ENCODE results near the gene LRRK1. TPM values are rescaled to one million over a fixed set of nuclear protein-coding genes. Genes with fewer than 3 reads are reported as not detected.

The LRRK1 gene
- total RNA-seq, 1 donor from 2014 or later, result 10.8 TPM

GRCh38 chr15:101008158-101009139 is 89.3 kb downstream of the LRRK1 start:
- peak; percentile 53 for DNase-seq

GRCh38 chr15:101009176-101009575 is 90.0 kb downstream of the LRRK1 start:
- no peak for DNase-seq

DNA sequence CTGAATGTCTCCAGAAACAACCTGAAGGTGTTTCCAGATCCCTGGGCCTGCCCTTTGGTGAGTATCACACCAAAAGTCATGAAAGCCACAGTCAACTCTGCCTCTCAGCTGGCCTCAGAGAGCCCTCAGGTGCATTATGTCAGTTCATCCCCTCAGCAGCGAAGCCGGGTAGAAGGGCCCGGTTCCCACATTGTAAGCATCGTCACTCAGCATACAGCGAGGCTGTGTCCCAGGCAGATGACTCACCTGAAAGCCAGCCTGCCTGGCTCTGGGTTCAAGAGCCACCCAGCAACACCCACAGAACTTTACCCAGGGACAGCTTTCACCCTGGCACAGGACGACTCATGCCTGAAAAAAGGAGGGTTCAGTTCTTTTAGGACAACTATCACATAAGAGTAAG is 91.6 kb downstream of the LRRK1 start:
- no peak for DNase-seq

GRCh38 chr15:101012326-101013200 is 93.4 kb downstream of the LRRK1 start:
- no peak for DNase-seq

DNA sequence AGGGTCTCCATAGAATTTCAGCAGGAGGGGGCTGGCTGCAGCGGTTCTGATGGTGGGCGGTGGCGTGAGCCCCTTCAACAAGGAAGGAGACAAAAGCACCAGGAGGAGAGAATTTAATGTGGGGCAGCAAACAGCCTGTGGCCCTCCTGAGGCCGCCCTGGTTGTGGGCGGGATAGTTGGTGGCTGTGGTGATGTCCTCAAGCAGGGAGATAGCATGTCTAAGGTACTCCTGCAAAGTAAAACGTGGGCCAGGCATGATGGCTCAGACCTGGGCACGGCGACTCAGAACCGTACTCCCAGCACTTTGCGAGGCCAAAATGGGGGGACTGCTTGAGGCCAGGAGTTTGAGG is 94.0 kb downstream of the LRRK1 start:
- DNase-seq, result no peak

DNA sequence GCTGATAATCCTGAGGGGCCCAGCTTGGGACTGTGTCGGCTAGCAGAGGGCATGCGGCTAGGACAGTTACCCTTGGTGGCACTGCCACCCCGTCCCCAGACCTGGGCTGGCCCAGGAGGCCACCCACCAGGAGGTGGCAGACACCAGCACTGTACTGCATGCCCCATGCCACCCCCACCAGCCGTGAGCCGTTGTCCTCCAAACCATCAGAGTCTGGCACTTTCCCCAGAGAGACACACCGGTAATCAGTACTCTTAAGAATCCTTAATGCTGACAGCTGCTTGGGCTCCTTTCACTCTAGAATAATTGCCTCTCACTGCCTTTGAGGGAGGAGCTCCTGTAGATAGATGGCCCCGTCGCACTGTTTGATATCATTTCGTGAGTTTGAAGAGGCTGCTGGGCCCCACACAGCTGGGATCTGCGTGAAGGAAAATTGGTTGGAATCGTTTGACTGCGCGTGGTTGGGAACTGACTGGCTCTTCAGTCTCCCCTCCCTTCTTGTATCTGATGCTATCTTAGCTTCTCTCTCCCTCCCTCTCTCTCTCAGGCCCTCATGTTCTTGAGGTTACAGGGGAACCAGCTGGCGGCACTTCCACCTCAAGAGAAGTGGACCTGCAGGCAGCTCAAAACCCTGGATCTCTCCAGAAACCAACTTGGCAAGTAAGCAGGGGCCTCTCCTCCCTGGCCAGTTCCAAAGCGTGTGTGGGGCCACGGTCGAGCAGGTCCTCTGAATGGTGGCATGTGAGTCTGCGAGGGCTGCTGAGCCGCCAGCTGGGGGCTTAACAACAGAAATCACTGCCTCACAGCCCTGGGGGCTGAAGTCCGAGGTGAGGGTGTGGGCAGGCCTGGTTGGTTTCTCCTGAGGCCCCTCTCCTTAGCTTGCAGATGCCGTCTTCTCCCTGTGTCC is 94.9 kb downstream of the LRRK1 start:
- no peak for DNase-seq

- peak; percentile 38 for DNase-seq
These were observed 96.0 kb downstream of the LRRK1 start for GRCh38 chr15:101014921-101015841.

DNA sequence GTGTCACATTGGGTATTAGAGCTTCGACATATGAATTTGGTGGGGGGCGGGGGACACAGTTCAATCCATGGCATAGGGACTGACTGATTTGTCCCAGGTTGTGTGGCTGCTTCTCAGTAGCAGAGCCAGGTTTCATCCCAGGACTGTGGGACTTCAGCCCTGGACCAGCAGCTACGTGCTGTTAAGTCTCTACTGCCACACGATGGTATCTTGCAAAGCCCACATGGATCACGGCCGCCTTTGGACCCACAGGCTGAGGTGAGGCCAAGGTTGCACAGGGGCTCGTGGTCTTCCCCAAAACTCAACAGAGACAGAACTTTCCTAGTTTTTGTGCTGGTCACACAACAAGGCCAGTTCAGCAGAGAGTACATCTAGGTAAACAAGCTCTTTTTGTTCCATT is 97.4 kb downstream of the LRRK1 start:
- DNase-seq, result no peak

DNA sequence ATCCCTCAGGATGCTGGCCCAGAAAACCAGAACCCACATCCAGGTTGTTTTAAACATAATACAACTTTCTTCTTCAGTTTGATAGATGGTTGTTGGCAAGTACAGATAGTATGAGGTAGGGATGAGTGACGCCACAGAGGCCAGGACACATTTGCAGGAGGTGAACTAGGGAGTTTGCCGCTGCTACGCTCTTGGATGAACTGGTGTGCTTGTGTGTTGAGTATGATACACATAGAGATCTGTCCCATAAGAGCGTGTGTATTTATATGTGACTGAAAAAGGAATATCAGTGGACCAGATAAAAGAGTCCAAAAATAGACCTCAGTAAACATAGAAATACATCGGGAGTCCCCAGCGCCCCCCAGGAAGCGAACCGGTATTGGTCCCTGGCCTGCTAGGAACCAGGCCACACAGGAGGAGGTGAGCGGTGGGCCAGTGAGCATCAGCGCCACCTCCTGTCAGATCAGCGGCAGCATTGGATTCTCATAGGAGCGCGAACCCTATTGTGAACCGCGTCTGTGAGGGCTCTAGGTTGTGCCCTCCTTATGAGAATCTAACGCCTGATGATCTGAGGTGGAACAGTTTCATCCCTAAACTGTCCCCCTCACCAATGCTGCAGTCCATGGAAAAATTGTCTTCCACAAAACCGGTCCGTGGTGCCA is 98.1 kb downstream of the LRRK1 start:
- no peak for DNase-seq

DNA sequence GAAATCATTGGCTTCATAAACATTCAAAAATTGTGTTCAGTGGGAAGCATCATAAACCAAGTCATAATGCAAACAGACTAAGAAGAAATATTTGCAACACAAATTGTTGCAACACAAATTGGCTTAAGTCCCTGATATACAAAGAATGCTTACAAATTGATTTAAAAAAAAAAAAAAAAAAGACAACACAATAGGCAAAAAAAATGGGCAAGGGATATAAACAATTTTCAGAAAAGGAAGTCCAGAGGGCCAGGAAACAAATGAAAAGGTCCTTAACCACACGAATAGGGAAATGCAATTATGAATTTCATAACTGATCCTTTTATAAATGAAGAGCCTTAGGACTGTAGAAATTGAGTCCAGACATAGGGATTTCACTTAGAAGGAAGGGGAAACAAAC is 98.9 kb downstream of the LRRK1 start:
- peak; percentile 12 for DNase-seq

- no peak for DNase-seq
These were observed 99.3 kb downstream of the LRRK1 start for GRCh38 chr15:101018450-101018849.

GRCh38 chr15:101019366-101019896 is 100.3 kb downstream of the LRRK1 start:
- no peak for DNase-seq

DNA sequence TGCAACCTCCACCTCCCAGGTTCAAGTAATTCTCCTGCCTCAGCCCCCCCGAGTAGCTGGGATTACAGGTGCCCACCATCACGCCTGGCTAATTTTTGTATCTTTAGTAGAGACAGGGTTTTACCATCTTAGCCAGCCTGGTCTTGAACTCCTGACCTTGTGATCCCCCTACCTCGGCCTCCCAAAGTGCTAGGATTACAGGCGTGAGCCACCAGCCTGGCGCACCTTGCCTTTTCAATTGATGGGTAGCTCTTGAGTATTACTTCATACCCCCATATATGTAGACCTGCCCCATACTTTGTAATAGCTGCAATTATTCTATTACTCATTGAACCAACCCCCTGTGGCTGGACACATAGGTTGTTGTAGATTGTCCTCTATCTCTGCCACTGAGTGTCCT is 101.3 kb downstream of the LRRK1 start:
- no peak for DNase-seq

- DNase-seq, result no peak
These were observed 101.8 kb downstream of the LRRK1 start for GRCh38 chr15:101020945-101021344.

GRCh38 chr15:101022306-101022705 is 103.1 kb downstream of the LRRK1 start:
- no peak for DNase-seq

- DNase-seq, result no peak
These were observed 103.7 kb downstream of the LRRK1 start for GRCh38 chr15:101022876-101023275.

GRCh38 chr15:101023501-101024072 is 104.4 kb downstream of the LRRK1 start:
- no peak for DNase-seq

DNA sequence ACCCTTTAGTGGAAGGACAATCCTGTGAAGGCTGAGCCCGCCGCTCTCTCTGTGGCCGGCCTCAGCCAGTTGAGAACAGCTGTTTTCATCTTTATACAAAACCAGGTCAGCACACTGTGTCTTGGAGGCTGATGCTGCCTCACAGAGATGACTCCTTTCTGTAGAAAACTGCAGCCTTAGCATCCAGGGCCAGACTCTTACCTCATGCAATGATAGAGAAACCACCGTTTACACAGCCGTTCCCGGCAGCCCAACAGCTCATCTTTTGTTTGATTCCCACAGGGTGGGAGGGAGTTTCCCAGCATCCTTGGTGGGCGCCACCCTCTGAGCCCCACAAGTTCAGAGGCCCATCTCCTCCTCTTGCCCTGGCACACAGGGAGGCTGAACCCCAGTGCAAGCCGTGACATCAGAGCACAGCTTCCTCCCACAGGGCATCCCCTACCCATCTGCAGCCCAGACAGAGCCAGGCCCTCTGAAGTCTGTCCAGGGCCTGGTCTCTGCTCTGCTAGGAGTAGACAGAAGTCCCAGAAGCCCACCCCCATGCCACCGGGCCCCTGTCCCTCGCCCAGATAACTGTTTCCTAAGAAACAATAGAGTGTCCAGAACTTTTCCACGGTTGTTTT is 105.0 kb downstream of the LRRK1 start:
- DNase-seq, result no peak
